ENCODE measurements around the gene ECEL1.

ECEL1 gene

GRCh38 chr2:232460171-232460570 lies 27.5 kb downstream of the ECEL1 start:
- Histone ChIP-seq H3K4me1 (ENCODE audit: control insufficient read depth in 1 of 2, insufficient read depth in 1 of 2, low read depth in 1 of 2, low read length in 1 of 2) (no peaks in the 10 kb centered on the region), H3K4me3 (ENCODE audit: low read depth in 1 of 2, low read length in 1 of 2) (no peak overlapping the region), H3K27me3 (peaks cover 60% of the 10 kb centered on the region), H3K27ac (no peak overlapping the region), H3K9me3 (no peaks in the 10 kb centered on the region), H3K36me3 (no peaks in the 10 kb centered on the region)
- no peak for TF ChIP-seq CTCF (IDR thresholded peaks at IDR 0.05)

GRCh38 chr2:232459419-232460035 lies 28.1 kb downstream of the ECEL1 start:
- H3K4me1 ChIP-seq (ENCODE audit: control insufficient read depth in 1 of 2, insufficient read depth in 1 of 2, low read depth in 1 of 2, low read length in 1 of 2) = no peaks in the 10 kb centered on the region
- H3K27me3 ChIP-seq = peaks cover 60% of the 10 kb centered on the region
- no peaks in the 10 kb centered on the region for H3K36me3 ChIP-seq
- no peak for TF ChIP-seq CTCF (IDR thresholded peaks at IDR 0.05)
- H3K9me3 ChIP-seq = no peaks in the 10 kb centered on the region
- no peak overlapping the region for H3K27ac ChIP-seq
- H3K4me3 ChIP-seq (ENCODE audit: low read depth in 1 of 2, low read length in 1 of 2) = no peak overlapping the region

- no peaks in the 10 kb centered on the region for H3K4me1 ChIP-seq (ENCODE audit: control insufficient read depth in 1 of 2, insufficient read depth in 1 of 2, low read depth in 1 of 2, low read length in 1 of 2)
- no peaks in the 10 kb centered on the region for H3K36me3 ChIP-seq
- H3K27me3 ChIP-seq = peaks cover 60% of the 10 kb centered on the region
- TF ChIP-seq CTCF (IDR thresholded peaks at IDR 0.05) = no peak
- no peak overlapping the region for H3K27ac ChIP-seq
- no peak overlapping the region for H3K4me3 ChIP-seq (ENCODE audit: low read depth in 1 of 2, low read length in 1 of 2)
- H3K9me3 ChIP-seq = no peaks in the 10 kb centered on the region
These were observed 28.8 kb downstream of the ECEL1 start for GRCh38 chr2:232458661-232459418.

- Histone ChIP-seq H3K4me1 (ENCODE audit: control insufficient read depth in 1 of 2, insufficient read depth in 1 of 2, low read depth in 1 of 2, low read length in 1 of 2) (no peaks in the 10 kb centered on the region), H3K9me3 (no peaks in the 10 kb centered on the region), H3K27ac (no peak overlapping the region), H3K4me3 (ENCODE audit: low read depth in 1 of 2, low read length in 1 of 2) (no peak overlapping the region), H3K36me3 (no peaks in the 10 kb centered on the region), H3K27me3 (peaks cover 63% of the 10 kb centered on the region)
- TF ChIP-seq CTCF (IDR thresholded peaks at IDR 0.05) = no peak
These were observed 29.5 kb downstream of the ECEL1 start for GRCh38 chr2:232458051-232458660.

GRCh38 chr2:232457121-232458011 lies 30.3 kb downstream of the ECEL1 start:
- Histone ChIP-seq H3K27ac (no peak overlapping the region), H3K4me1 (ENCODE audit: control insufficient read depth in 1 of 2, insufficient read depth in 1 of 2, low read depth in 1 of 2, low read length in 1 of 2) (no peaks in the 10 kb centered on the region), H3K9me3 (no peaks in the 10 kb centered on the region), H3K36me3 (no peaks in the 10 kb centered on the region), H3K27me3 (peaks cover 56% of the 10 kb centered on the region), H3K4me3 (ENCODE audit: low read depth in 1 of 2, low read length in 1 of 2) (no peak overlapping the region)
- no peak for TF ChIP-seq CTCF (IDR thresholded peaks at IDR 0.05)

All from neutrophil (primary cell).